GM23248 (cell line): ENCODE results near the gene ANKS1B.

Experiments used
- EZH2 ChIP-seq: fragments of 200-600 bp; sonication (generic); IDR thresholded peaks from 2 replicates; pipeline ENCODE4 v1.6.1; 2018; ENCODE audit warnings: antibody characterized with exemption, mild to moderate bottlenecking; ENCODE audit not compliant: insufficient read depth, poor library complexity, severe bottlenecking
- EZH2phosphoT487 ChIP-seq: fragments of 200-600 bp; sonication (generic); IDR thresholded peaks from 2 replicates; pipeline ENCODE4 v1.6.1; 2018; ENCODE audit warnings: antibody characterized with exemption, moderate library complexity, mild to moderate bottlenecking, low read depth; ENCODE audit not compliant: insufficient read depth

DNA sequence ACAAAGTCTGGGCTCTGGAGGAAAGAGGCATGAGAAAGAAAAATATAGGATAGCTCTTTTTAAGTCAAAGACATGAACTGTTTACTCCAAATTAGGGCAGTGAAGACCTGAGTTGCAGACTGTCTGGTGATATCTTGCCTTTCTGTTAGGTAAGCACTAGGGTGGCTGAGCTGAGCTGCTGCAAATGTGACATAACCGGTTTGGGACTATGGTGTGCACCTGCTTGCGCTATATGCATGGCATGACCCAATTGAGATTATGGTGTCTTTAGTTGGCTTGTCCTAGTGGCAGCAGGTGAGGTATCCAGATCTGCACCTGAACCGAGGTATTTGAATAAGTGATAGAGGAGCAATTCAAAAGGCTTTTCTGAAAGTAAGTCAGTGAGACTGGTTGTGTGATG, 994.1 kb downstream of the ANKS1B start:
- TF ChIP-seq EZH2: no peak
- TF ChIP-seq EZH2phosphoT487: no peak
